Stimulated activated CD8-positive, alpha-beta memory T cell treated with anti-CD3 and anti-CD28 coated beads, Interleukin-15, amount 100 ng/mL, for 48 hours (primary cell): ENCODE data around the gene HDHD3.
"Not testable (repeated sequence)": the region's sequence is repeated elsewhere in the genome, so short reads cannot be mapped to it uniquely, and the experiment has no call there.

Experiments
- DNase-seq, 2 donors: peaks; one replicate each; pipeline ENCODE4 v3.0.0-alpha.2; 2020; ENCODE audit warnings: low read depth in 2 of 2

The HDHD3 gene

DNA sequence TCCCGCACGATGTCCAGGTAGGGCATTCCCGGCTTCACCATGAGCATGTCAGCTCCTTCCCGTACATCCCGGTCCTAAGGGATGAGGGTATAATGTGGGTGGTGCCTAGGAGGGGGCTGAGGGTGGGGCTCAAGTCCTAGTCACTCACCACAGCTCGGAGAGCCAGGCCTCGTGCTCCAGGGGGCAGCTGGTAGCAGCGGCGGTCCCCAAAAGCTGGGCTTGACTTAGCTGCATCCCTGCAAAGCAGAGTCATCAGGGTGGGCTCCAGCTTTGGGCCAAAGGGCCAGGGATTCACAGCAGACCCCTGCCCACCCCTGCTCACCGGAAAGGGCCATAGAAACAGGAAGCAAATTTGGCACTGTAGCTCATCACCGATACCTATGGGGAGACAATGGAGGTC, 12.7 kb upstream of the HDHD3 start:
- DNase-seq, result no peak

DNA sequence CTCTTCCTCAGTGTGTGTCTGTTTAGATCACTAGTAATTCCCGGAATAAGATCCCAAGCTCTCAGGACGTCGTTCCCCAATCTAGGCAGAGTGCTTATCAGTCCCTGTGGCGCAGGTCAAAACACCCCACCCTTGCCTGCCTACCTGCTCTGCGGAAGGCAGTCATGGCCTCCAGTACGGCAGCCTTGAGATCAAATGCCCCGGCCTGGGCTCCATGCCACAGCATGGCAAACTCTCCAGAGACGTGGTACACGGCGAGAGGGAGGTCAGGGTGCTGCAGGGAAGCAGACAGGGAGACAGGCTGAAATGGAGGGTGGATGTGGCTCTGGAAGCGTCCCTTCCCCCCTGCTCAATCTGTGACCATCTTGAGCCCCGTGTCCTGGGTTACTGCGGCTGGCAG, 12.0 kb upstream of the HDHD3 start:
- DNase-seq, result no peak

DNA sequence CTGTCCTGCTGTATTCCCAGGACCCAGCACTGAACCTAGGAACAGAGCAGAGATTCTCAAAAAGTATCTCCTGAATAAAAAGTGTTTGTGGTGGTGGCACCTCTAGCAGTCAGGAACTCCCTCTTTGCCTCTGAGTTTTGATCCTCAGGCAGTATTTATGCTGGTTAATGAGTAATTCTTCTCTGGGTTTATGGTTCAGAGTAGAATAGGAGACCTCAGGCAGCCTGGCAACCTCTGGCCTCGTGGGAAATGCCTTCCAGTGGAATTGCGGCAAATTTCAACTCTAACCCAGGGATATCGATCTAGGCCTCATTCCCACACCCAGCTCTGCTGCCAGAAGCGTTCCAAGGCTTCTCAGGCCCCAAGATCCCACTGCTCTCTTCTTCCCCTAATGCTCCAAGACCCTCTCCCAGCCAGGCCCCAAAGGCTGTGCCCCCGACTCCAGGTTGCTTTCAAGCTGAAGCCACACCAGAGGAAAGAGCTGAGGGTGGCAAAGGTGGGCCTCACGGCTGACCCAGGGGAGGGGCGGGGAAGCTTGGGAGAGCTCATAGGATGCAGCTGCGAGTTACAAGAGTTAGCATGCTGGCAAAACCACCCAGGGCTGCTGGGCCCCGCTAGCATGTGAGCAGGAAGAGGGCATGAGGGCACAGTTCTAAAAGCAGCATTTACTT, 10.9 kb upstream of the HDHD3 start:
- DNase-seq, result no peak

DNA sequence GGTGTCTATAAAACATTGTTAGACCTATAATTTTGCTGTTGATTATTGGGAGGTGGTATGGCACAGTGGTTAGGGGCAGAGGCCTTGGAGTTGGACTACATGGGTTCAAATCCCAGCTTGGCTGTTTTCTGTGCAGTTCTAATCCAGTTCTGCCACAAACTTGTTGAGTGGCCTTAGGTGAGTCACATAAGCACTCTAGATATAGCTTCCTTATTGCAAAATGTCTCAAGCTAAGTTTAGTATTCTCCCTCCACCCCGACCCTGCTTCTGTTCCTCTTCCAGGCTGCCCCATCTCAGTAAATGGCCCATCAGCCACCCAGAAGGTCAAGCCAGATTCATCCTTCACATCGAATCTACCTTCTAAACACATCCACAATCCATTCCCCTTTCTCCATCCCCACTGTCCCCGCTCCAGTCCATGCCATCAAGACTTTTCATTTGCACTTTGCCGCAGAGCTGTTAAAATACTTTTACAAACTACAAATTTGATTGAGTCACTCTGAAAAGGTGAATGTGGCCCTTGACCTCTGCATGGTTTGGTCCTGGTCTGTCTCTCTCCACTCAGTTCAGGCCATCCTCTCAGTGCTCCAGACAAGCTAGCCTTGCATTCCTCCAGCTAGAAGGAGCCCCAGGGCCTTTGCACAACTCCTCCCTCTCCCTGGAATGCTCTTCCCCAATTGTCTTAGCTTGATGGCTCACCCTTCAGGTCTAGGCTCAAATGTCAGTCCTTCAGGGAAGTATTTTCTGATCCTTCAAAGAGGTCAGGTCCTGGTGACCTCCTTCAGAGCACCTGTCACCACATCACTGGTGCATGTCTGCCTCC, 10.0 kb upstream of the HDHD3 start:
- DNase-seq, result no peak

DNA sequence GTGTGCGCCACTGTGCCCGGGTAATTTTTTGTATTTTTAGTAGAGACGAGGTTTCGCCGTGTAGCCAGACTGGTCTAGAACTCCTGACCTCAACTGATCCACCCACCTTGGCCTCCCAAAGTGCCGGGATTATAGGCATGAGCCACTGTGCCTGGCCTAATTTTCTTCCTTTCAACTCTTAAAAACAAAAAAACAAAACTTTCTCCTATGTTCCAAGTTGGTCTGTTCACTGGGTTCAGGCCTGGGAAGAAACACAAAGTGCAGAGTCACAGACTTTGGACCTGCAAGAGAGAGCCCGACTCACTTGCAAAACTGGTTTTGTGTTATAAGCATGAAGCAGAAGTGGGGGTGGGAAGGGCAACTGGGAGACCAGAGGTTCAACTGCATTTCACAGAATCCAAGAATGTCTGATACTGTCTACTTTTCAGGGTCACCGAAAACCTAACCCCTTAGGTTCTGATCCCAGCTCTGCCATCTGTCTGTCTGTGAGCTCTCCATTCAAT, 5.2 kb upstream of the HDHD3 start:
- DNase-seq, result no peak

DNA sequence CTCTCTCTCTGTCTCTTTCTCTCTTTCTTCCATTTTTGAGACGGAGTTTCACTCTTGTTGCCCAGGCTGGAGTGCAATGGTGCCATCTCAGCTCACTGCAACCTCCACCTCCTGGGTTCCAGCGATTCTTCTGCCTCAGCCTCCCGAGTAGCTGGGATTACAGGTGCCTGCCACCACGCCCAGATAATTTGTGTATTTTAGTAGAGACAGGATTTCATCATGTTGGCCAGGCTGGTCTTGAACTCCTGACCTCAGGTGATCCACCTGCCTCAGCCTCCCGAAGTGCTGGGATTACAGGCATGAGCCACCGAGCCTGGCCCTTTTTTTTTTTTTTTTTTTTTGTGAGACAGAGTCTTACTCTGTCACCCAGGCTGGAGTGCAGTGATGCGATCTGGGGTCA, 4.7 kb upstream of the HDHD3 start:
- not testable (repeated sequence) for DNase-seq

DNA sequence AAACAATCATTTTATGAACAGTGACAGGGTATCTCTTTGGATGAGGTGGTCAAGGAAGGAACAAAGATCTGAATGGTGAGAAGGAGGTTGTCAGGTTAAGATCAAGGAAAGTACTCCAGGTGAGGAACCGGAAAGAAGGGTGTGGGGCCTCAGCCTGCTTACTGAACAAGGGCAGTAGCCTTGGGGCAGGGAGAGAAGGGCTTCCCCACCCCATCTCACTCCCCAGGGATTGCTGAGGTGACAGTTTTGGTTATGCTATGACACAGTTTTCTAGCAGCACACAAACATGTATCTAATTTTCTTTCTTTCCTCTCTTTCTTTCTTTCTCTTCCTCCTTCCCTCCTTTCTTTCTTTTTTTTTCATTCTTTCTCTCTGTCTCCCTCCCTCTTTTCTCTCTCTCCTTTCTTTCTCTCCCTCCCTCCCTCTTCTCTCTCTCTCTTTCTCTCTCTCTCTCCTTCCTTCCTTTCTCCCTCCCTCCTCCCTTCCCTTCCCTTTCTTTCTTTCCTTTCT, 4.1 kb upstream of the HDHD3 start:
- DNase-seq, result no peak

DNA sequence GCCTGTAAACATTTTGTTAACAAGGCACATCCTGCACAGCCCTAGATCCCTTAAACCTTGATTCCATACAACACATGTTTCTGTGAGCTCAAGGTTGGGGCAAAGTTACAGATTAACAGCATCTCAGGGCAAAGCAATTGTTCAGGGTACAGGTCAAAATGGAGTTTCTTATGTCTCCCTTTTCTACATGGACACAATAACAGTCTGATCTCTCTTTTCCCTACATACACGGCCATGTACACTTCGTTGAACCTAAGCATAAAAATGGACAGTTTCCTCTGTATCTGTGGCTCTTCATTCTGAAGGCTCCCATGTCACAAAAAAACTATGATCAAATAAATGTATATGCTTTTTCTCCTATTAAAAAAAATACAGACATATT, 3.0 kb upstream of the HDHD3 start:
- not testable (repeated sequence) for DNase-seq

DNA sequence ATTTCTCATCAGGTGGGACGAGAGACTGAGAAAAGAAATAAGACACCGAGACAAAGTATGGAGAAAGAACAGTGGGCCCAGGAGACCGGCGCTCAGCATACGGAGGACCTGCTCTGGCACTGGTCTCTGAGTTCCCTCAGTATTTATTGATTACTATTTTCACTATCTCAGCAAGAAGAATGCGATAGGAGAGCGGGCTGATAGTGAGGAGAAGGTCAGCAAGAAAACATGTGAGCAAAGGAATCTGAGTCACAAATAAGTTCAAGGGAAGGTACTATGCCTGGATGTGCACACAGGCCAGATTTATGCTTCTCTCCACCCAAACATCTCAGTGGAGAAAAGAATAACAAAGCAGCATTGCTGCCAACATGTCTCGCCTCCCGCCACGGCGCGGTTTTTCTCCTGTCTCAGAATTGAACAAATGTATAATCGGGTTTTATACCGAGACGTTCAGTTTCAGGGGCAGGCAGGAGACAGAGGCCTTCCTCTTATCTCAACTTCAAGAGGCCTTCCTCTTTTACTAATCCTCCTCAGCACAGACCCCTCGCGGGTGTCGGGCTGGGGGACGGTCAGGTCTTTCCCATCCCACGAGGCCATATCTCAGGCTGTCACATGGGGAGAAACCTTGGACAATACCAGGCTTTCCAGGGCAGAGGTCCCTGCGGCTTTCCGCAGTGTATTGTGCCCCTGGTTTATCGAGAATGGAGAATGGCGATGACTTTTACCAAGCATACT, 2.5 kb upstream of the HDHD3 start:
- DNase-seq, result not testable (repeated sequence)

DNA sequence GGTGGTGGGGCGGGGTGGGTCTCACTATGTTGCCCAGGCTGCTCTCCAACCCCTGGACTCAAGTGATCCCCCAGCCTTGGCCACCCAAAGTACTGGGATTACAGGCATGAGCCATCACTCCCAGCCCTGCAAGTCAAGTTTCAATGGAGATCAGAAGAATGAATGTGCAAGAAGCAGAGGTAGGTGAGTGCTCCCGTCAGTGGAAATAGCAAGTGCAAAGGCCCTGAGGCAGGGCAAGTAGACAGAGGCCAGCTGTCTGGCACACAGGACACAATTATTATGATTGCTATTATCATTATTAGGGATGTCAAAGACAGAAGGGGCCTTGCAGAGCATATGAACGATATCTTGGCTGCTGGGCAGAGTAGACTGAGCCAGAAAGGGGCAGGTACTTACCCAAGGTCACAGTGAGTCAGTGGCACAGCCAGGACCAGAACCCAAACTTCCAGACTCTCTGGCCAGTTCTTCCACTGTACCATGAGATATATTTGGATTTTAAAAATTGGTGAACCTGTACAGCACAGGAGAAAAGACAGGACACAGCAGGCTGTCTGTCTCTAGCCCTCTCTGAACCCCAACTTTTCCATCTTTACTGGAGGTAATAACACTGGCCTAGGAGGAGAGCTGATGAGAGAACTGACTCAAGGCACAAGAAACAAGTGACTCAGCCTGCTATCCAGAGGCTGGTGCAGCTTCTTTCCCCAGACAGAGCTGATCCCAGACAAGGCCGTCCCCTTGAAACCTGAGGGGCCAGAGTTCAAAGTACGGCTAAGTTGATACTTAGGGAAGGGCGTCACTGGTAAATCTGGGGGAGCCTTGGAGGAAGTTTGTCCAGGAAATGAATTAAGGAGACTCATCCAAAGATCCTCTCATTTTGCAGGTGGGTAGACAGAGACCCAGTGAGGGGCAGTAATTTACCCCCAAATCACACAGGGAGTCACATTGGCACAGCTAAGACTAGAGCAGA, 1.4 kb downstream of the HDHD3 start:
- DNase-seq, result no peak

DNA sequence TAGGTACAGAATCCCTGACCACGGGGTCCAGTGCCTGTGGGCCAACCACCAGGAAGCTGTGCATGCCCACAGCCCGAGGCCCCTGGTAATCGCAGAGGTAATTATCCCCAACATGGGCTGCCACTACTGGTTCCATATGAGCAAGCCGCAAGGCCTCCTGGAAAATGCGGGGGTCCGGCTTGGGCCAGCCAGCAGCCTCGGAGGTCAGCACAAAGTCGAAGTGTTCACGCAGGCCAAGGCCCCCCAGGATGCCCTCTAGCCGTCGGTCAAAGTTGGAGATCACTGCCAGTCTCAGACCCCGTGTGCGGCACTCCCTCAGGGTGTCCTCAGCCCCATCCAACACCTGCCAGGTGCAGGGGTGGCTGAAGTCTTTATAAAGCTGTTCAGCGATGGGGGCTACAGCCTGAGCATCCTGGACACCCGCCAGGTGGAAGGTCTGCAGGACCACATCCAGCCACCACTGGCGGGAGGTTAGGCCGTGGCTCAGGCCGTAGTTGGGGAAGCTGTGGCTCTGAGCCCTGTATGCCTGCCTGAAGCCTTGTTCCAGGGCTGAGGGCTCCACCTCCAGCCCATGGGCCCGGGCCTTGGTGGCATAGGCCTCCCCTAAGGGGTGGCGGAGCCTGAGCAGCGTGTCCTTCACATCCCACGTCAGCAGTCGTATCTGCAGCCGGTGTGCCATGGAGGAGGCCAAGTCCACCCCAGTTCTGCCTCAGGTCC, 3.0 kb downstream of the HDHD3 start:
- DNase-seq, result no peak

DNA sequence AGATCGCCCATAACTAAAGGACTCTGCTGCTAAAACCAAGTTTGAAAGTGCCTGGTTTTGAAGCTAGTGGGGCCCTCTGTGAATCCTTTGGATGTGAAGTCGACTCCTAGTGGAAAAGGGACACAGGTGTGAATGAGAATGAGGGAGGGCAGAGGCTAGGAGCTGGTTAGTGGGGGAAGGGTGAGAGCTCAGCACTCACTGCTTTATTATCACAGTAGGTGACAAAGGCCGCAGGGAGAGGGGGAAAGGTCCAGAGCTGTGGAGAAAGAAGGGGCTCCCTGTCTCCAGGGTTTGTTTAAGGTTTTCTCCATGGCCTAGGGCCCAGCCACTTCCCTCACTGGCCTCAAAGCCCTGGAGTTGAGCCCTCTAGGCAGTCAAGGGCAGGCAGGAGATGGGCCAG, 3.5 kb downstream of the HDHD3 start:
- no peak for DNase-seq

DNA sequence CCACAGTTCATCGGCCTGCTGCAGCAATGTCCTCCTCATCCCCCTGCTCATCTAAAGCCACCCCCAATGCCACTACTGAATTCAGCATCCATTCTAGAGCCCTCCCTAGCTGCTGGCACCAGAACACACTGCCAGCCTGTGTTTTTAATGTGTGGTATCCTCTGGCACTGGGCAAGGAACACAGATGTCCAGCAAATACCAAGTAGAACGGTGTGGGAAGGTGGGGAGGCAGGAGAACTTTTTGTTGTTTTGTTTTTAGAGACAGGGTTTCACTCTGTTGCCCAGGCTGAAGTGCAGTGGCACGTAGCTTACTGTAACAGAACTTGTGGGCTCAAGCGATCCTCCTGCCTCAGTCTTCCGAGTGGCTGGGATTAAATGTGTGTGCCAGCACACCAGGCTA, 4.7 kb downstream of the HDHD3 start:
- no peak for DNase-seq

DNA sequence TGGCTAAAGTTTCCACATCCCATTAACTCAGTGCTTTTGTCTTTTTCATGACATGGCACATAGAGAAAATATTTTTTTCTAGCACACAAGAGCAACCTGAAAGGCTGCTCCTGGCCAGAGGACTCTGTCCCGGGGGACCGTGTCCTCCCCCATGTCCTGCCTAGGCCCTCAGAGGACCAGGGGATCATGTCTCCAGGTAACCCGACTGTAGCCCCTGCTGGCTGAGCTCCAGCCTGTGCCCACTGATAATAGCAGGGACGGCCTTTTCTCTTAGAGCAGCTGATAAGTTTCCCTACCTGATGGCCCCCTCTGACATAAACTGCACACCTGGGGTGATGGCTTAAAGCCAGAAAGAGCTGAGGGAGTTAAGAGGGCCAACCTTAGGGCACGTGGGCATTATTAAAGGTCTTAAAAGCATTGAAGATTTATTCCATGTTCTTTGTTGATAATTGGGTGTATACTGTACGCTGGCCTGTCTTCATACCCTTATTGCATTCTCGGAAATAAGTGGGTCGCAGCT, 5.9 kb downstream of the HDHD3 start:
- DNase-seq, result no peak

DNA sequence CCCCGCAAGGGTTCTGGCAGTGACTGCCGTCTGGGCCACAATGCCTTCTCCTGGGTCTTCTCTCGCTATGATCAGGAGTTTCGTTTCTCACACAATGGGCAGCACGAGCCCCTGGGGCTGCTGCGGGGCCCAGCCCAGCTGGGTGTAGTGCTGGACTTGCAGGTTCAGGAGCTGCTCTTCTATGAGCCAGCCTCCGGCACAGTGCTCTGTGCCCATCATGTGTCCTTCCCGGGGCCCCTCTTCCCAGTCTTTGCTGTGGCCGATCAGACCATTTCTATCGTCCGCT, 7.0 kb downstream of the HDHD3 start:
- no peak for DNase-seq

DNA sequence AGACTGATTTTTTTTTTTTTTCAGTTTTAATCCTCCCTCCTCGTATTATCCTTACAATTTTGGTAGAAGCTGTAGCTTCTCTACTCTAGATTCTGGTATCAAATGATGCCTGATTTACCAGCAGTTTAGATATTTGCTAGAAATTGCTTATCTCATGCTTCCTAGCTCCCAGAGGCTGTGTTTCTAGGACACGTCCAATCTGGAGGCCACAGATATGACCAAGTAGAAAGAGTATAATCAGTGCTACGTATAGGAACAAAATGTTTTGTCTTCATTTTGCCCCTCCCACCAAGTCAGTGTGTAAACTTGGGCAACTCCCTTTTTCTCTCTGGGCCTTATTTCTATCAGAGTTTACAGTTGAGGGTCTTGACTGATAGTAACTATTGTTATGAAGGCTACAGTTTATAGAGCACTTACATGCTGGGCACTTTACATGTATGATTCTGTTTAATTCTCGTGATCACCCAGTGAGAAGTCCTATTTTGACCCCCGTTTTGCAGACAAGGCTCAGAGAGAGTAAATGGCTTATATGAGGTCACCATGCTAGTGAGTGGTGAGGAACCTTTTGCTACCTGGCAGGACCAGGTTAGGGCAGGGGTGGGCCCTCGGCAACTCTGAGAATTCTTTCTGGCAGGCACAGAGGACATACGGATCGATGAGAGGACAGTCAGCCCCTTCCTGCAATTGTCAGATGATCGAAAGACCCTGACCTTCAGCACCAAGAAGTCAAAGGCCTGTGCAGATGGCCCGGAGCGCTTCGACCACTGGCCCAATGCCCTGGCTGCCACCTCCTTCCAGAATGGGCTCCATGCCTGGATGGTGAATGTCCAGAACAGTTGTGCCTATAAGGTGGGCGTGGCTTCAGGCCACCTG, 7.6 kb downstream of the HDHD3 start:
- no peak for DNase-seq

DNA sequence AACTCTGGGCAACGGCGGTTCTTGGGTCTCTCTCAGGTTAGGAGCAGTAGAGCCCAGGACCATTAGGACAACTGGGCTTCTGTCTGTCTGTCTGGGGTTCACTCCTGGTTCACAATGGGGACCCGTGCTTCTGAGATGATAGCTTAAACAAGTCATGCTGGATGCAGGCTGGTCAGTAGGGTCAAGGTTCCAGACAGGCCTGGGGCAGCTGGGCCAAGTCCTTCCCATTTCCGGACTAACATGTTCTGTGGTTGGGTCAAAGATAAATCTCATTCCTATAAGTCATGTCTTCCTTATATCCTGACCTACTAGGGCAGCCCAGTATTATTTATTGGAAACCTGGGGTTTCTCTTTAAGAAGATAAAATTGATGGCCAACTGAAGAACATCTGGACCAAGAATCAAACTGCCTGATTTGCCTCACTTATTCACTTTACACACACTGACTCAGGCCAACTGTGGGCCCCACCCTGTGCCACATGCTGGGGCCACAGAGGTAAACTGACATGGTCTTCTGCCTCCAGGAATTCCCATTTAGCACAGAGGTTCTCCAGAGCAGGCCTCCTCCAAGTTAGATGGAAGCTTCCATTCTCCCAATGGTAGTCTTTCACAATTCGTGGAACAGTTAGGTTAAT, 8.3 kb downstream of the HDHD3 start:
- no peak for DNase-seq

DNA sequence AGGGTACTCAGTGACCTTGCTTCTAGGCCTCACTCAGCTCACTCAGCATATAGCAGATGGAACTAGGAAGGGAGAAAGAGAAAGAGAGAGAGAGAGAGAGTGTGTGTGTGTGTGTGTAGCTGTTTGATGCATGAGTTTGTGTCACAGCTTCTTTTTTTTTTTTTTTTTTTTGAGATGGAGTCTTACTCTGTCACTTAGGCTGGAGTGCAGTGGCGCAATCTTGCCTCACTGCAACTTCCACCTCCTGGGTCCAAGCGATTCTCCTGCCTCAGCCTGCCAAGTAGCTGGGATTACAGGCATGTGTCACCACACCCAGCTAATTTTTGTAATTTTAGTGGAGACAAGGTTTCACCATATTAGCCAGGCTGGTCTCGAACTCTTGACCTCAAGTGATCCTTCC, 11.1 kb downstream of the HDHD3 start:
- not testable (repeated sequence) for DNase-seq

DNA sequence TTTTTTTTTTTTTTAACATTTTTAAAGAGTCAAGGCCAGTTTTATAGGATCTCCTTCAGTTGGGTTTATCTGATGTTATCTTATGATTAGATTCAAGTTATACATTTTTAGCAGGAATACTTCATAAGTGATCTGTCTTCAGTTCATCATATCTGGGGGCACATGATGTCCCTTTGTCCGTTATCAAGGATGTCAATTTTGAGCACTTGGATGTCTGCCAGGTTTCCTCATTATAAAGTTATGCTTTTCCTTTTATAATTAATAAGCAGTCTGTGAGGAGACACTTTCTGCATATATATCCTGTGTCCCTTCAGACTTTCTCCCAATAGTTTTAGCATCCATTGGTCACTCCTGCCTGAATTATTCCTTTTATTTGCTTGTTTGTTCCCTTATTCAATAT, 11.8 kb downstream of the HDHD3 start:
- no peak for DNase-seq
